Measurements from ENCODE around the gene BNC1.

GRCh38 chr15:83278191-83278590 is 6.3 kb downstream of the BNC1 start:
- TF ChIP-seq CTCF (IDR thresholded peaks at IDR 0.05; ENCODE audit: low read depth, low read length) (no peak), POLR2A (IDR thresholded peaks at IDR 0.05; ENCODE audit: extremely low read depth, insufficient read length) (no peak), MAX (IDR thresholded peaks at IDR 0.05; ENCODE audit: low read depth, low read length) (no peak)

Data from NB4 (cell line).